ENCODE results near the gene PTPRS.

The PTPRS gene

DNA sequence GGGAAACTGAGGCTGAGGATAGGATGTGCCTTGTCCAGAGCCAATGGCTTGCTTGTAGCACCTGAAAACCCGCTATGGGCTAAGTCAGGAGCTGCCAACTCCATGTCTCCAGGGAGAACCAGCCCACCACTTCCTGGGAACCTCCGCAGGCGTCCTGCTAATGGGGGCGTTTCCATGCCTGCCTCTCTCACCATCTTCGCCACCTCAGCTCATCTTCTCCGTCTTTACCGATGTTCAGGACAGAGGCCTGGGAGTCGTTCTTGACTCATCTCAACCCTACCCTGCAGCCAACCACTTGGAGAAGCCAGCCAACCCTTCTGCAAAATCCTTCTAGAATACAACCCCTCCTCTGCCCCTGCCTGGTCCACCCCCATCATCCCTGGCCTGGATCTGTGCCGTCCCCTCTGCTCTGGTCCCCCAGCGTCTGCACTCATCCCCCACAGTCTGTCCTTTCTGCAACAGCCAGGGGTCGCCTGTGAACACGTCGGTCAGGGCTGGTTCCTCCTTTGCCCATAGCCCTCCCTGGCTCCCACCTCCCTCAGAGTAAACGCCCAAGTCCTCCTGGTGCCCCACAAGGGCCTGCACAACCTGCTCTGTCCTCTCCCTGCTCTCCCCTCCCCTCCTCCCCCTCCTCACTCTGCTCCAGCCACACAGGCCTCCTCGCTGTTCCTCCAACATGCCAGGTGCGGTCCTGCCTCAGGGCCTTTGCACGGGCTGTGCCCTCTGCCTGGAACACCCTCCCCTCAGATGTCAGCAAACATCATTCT, 31.0 kb downstream of the PTPRS start:
- DNase-seq (no peak), ATAC-seq (ENCODE audit: insufficient read depth, low read depth) (no peak)
- no peak overlapping the region for H3K4me3 ChIP-seq (ENCODE audit: low read depth in 1 of 2, low read length in 2 of 2)
- no peaks in the 10 kb centered on the region for H3K79me2 ChIP-seq (ENCODE audit: insufficient read depth, low read length)
- H4K20me1 ChIP-seq (ENCODE audit: insufficient read depth, low read length) = no peaks in the 10 kb centered on the region
- H3K27ac ChIP-seq (ENCODE audit: low read length) = no peak overlapping the region
- H3K9ac ChIP-seq (ENCODE audit: low read depth, low read length) = no peak overlapping the region
- TF ChIP-seq, protein P1, sequence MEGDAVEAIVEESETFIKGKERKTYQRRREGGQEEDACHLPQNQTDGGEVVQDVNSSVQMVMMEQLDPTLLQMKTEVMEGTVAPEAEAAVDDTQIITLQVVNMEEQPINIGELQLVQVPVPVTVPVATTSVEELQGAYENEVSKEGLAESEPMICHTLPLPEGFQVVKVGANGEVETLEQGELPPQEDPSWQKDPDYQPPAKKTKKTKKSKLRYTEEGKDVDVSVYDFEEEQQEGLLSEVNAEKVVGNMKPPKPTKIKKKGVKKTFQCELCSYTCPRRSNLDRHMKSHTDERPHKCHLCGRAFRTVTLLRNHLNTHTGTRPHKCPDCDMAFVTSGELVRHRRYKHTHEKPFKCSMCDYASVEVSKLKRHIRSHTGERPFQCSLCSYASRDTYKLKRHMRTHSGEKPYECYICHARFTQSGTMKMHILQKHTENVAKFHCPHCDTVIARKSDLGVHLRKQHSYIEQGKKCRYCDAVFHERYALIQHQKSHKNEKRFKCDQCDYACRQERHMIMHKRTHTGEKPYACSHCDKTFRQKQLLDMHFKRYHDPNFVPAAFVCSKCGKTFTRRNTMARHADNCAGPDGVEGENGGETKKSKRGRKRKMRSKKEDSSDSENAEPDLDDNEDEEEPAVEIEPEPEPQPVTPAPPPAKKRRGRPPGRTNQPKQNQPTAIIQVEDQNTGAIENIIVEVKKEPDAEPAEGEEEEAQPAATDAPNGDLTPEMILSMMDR (IDR thresholded peaks at IDR 0.05; ENCODE audit: borderline replicate concordance, extremely low read depth, low read length, poor library complexity, severe bottlenecking) = no peak
- no peak for TF ChIP-seq EZH2 (IDR thresholded peaks at IDR 0.05; ENCODE audit: borderline replicate concordance, low read depth, low read length, severe bottlenecking)
- H3K4me1 ChIP-seq (ENCODE audit: insufficient read depth, low read length) = no peaks in the 10 kb centered on the region
- no peak overlapping the region for H3K4me2 ChIP-seq (ENCODE audit: insufficient read depth, low read length)
- H3K27me3 ChIP-seq (ENCODE audit: insufficient read depth, low read length, poor library complexity) = no peaks in the 10 kb centered on the region
- no peaks in the 10 kb centered on the region for H3K9me3 ChIP-seq (ENCODE audit: insufficient read depth, low read length, severe bottlenecking)
- H2AFZ ChIP-seq (ENCODE audit: low read depth, low read length) = no peak overlapping the region
- H3K36me3 ChIP-seq (ENCODE audit: insufficient read depth, low read length) = no peaks in the 10 kb centered on the region

DNA sequence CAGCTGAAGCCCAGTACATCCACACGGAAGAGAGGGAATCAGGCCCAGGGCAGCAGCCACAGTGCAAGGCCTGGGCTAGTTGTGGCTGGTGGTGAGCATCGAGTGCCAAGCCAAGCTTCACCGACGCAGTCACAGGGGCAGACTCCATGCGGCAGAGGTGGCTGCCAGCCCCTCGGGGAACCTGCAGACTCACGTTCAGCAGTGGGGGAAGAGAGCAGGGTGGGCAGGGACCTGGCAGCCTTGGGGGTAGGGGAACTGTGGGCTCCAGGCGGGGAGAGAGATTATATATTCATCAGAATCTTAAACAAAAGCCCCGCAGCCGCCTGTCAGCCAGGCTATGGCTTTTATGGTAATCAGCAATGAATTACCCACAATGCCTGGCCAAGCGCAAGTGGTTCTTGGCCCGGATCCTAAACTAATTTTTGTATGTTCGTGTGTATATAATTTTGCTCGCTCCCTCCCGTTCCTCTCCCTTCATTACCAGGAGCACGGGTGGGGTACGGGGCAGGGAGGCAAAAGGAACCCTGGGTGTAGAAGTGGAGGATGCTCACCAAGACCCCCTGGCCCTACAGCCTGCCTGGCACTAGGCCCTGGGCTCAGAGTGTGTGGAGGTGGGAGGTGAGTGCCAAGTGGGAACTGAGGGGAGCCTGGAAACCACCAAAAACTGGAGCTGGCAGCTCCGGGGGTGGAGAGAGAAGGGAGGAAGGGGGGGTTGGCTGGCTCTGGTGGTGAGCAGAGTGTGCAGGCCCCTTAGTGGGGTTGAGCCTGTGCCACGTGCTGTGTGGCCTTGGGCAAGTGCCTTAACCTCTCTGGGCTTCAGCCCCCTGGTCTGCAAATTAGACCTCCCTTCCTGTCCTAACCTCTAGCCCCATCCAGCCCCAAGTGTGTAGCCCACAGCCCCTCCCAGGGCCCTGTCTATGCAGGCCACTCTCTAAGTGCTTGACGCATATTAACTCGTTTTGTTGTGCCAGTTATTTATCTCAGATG, 31.9 kb downstream of the PTPRS start:
- H3K9me3 ChIP-seq (ENCODE audit: insufficient read depth, low read length, severe bottlenecking) = no peaks in the 10 kb centered on the region
- TF ChIP-seq, protein P1 (IDR thresholded peaks at IDR 0.05; ENCODE audit: borderline replicate concordance, extremely low read depth, low read length, poor library complexity, severe bottlenecking) = no peak
- no peak for TF ChIP-seq EZH2 (IDR thresholded peaks at IDR 0.05; ENCODE audit: borderline replicate concordance, low read depth, low read length, severe bottlenecking)
- no peaks in the 10 kb centered on the region for H4K20me1 ChIP-seq (ENCODE audit: insufficient read depth, low read length)
- no peak overlapping the region for H3K4me2 ChIP-seq (ENCODE audit: insufficient read depth, low read length)
- no peaks in the 10 kb centered on the region for H3K36me3 ChIP-seq (ENCODE audit: insufficient read depth, low read length)
- DNase-seq = no peak
- H3K27me3 ChIP-seq (ENCODE audit: insufficient read depth, low read length, poor library complexity) = no peaks in the 10 kb centered on the region
- H3K9ac ChIP-seq (ENCODE audit: low read depth, low read length) = no peak overlapping the region
- no peaks in the 10 kb centered on the region for H3K4me1 ChIP-seq (ENCODE audit: insufficient read depth, low read length)
- no peak for ATAC-seq (ENCODE audit: insufficient read depth, low read depth)
- no peak overlapping the region for H2AFZ ChIP-seq (ENCODE audit: low read depth, low read length)
- no peak overlapping the region for H3K27ac ChIP-seq (ENCODE audit: low read length)
- H3K4me3 ChIP-seq (ENCODE audit: low read depth in 1 of 2, low read length in 2 of 2) = no peak overlapping the region
- H3K79me2 ChIP-seq (ENCODE audit: insufficient read depth, low read length) = no peaks in the 10 kb centered on the region

DNA sequence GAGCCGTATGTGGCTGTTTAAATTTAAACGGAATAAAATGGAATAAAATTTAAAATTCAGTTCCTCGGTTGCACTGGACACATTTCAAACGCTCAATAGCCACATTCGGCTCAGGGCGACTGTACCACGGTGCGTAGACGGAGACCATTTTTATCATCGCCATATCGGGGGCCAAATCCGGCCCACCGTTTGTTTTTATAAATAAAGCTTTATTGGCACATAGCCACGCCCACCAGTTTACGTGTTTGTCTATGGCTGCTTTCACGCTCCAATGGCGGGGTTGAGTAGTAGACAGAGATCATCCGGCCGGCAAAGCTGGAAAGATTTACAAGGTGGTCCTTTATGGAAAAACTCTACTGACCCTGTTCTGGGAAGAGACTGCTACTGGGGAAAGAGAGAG, 33.0 kb downstream of the PTPRS start:
- H3K9me3 ChIP-seq (ENCODE audit: insufficient read depth, low read length, severe bottlenecking) = no peaks in the 10 kb centered on the region
- no peaks in the 10 kb centered on the region for H3K36me3 ChIP-seq (ENCODE audit: insufficient read depth, low read length)
- DNase-seq = no peak
- H3K79me2 ChIP-seq (ENCODE audit: insufficient read depth, low read length) = no peaks in the 10 kb centered on the region
- H3K4me3 ChIP-seq (ENCODE audit: low read depth in 1 of 2, low read length in 2 of 2) = no peak overlapping the region
- no peak overlapping the region for H2AFZ ChIP-seq (ENCODE audit: low read depth, low read length)
- ATAC-seq (ENCODE audit: insufficient read depth, low read depth) = no peak
- TF ChIP-seq, protein P1 (IDR thresholded peaks at IDR 0.05; ENCODE audit: borderline replicate concordance, extremely low read depth, low read length, poor library complexity, severe bottlenecking) = no peak
- TF ChIP-seq EZH2 (IDR thresholded peaks at IDR 0.05; ENCODE audit: borderline replicate concordance, low read depth, low read length, severe bottlenecking) = no peak
- H4K20me1 ChIP-seq (ENCODE audit: insufficient read depth, low read length) = no peaks in the 10 kb centered on the region
- H3K27me3 ChIP-seq (ENCODE audit: insufficient read depth, low read length, poor library complexity) = no peaks in the 10 kb centered on the region
- no peak overlapping the region for H3K9ac ChIP-seq (ENCODE audit: low read depth, low read length)
- H3K4me2 ChIP-seq (ENCODE audit: insufficient read depth, low read length) = no peak overlapping the region
- no peak overlapping the region for H3K27ac ChIP-seq (ENCODE audit: low read length)
- H3K4me1 ChIP-seq (ENCODE audit: insufficient read depth, low read length) = no peaks in the 10 kb centered on the region
